Stimulated activated CD4-positive, alpha-beta T cell treated with anti-CD3 and anti-CD28 coated beads, Interleukin-12 subunit alpha, Interleukin-12 subunit beta, amount 100 ng/mL, for 48 hours (primary cell): Measurements from ENCODE around the gene CERCAM.

ENCODE experiments used
- DNase-seq, 3 donors: peaks; one replicate each; pipeline ENCODE4 v3.0.0-alpha.2; 2020; ENCODE audit warnings: low read depth in 2 of 3, low spot score in 1 of 3

The CERCAM gene

GRCh38 chr9:128456613-128457061 lies 36.0 kb downstream of the CERCAM start:
- DNase-seq = peak; percentile 40 to 70 (median 59)

GRCh38 chr9:128457207-128457606 lies 36.5 kb downstream of the CERCAM start:
- no peak for DNase-seq

- no peak for DNase-seq
These were observed 38.4 kb downstream of the CERCAM start for GRCh38 chr9:128459011-128459410.

GRCh38 chr9:128469070-128469469 lies 48.4 kb downstream of the CERCAM start:
- no peak for DNase-seq

- DNase-seq = no peak
These were observed 49.9 kb downstream of the CERCAM start for GRCh38 chr9:128470560-128470959.

- DNase-seq = no peak
These were observed 52.4 kb downstream of the CERCAM start for GRCh38 chr9:128473104-128473503.

- DNase-seq = no peak
These were observed 55.2 kb downstream of the CERCAM start for GRCh38 chr9:128475867-128476266.

GRCh38 chr9:128479262-128479661 lies 58.6 kb downstream of the CERCAM start:
- no peak for DNase-seq

GRCh38 chr9:128481561-128481960 lies 60.9 kb downstream of the CERCAM start:
- DNase-seq = no peak

- DNase-seq = no peak
These were observed 61.5 kb downstream of the CERCAM start for GRCh38 chr9:128482186-128482585.

- DNase-seq = no peak
These were observed 64.2 kb downstream of the CERCAM start for GRCh38 chr9:128484686-128485413.

- no peak for DNase-seq
These were observed 64.8 kb downstream of the CERCAM start for GRCh38 chr9:128485414-128485855.

GRCh38 chr9:128486201-128486600 lies 65.5 kb downstream of the CERCAM start:
- DNase-seq = no peak
